ENCODE results near the gene ADD3.
"Not testable (repeated sequence)": the region's sequence is repeated elsewhere in the genome, so short reads cannot be mapped to it uniquely, and the experiment has no call there.

The ADD3 gene

DNA sequence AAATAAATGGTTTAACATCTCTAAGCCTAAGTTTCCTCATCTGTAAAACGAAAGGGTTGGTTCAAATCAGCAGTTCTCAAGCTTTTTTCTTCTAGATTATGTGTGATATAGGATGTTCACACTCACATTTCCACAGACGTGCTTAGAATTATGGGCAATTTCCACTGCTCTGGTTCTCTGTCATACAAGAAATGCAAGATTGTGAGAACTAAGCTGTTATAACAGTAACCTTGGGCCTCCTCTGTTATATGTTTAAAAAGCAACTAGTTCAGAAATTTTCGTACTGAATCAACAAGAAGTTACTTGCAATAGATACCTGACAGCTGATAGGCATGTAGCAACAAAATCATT lies 33.7 kb downstream of the ADD3 start:
- DNase-seq (ENCODE audit: low read depth in 2 of 2): no peak
- no peak overlapping the region for H3K4me3 ChIP-seq (replicated peaks in 1 of 2; ENCODE audit: low read depth in 2 of 2, low read length in 2 of 2)
- TF ChIP-seq CTCF (IDR thresholded peaks at IDR 0.05; ENCODE audit: low read depth, low read length): no peak

DNA sequence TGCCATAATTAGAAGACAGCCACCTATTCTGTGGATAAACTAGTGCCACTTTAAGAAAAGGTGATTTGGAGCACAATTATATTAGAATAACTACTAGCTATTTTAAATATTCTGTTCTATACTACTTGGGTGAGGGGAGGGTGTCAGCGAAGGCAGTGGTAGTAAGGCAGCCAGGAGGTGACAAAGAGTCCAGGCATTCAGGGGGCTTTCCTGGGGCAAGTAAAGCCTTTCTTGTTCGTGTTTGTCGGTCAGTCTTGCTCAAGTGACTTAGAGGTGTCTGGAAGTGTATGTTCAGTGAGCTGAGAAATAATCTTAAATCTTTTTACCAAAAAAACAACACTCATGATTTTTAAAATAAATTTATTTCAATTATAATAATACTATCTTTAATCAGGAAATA lies 34.4 kb downstream of the ADD3 start:
- no peak for TF ChIP-seq CTCF (IDR thresholded peaks at IDR 0.05; ENCODE audit: low read depth, low read length)
- no peak overlapping the region for H3K4me3 ChIP-seq (replicated peaks in 1 of 2; ENCODE audit: low read depth in 2 of 2, low read length in 2 of 2)
- DNase-seq (ENCODE audit: low read depth in 2 of 2): peak; percentile 45 to 73

DNA sequence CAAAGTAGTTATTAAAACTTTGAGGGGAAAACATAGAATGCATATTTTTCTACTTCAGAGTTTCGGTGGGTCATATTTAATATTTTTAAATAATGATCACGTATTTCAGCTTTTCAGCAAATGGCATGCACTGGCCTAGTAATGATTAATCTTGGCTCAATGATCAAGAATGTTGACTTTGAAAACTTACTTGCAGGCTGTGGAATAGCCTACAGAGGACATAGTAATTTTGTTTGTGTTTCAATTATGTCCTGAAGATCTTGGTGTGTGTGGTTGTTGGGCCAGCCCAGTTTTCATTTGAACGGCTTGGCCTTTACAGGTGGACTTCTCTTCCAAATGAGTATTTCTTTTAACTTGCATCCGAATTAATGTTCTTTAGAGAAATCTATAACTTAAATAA lies 35.1 kb downstream of the ADD3 start:
- H3K4me3 ChIP-seq (replicated peaks in 1 of 2; ENCODE audit: low read depth in 2 of 2, low read length in 2 of 2): no peak overlapping the region
- no peak for TF ChIP-seq CTCF (IDR thresholded peaks at IDR 0.05; ENCODE audit: low read depth, low read length)
- DNase-seq (ENCODE audit: low read depth in 2 of 2): no peak

- no peak for DNase-seq (ENCODE audit: low read depth in 2 of 2)
- no peak for TF ChIP-seq CTCF (IDR thresholded peaks at IDR 0.05; ENCODE audit: low read depth, low read length)
- H3K4me3 ChIP-seq (replicated peaks in 1 of 2; ENCODE audit: low read depth in 2 of 2, low read length in 2 of 2): no peak overlapping the region
Measured at GRCh38 chr10:110044681-110045080, 36.9 kb downstream of the ADD3 start.

DNA sequence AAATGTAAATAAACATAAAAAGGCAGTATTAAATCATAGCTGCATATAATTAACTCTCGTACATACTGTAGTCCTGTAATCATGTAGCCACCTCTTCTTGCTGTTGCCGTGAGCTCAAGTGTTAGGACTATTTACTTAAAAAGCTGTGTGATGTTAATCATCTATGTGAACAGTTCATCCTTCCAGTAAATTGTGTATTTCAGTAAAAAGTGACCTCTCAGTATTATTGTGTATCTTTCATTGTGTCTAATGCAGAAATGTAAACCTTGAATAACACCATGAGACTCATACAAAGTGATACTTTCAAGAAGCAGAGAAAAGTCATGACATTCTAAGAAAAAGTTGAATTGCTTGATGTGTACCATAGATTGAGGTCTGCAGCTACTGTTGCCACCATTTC lies 38.0 kb downstream of the ADD3 start:
- DNase-seq (ENCODE audit: low read depth in 2 of 2): no peak
- no peak for TF ChIP-seq CTCF (IDR thresholded peaks at IDR 0.05; ENCODE audit: low read depth, low read length)
- no peak overlapping the region for H3K4me3 ChIP-seq (replicated peaks in 1 of 2; ENCODE audit: low read depth in 2 of 2, low read length in 2 of 2)

- H3K4me3 ChIP-seq (replicated peaks in 1 of 2; ENCODE audit: low read depth in 2 of 2, low read length in 2 of 2); DNase-seq (ENCODE audit: low read depth in 2 of 2): not testable (repeated sequence)
Measured at GRCh38 chr10:110048145-110048544, 40.4 kb downstream of the ADD3 start.

- DNase-seq (ENCODE audit: low read depth in 2 of 2): no peak
- H3K4me3 ChIP-seq (replicated peaks in 1 of 2; ENCODE audit: low read depth in 2 of 2, low read length in 2 of 2): no peak overlapping the region
- TF ChIP-seq CTCF (IDR thresholded peaks at IDR 0.05; ENCODE audit: low read depth, low read length): no peak
Measured at GRCh38 chr10:110048781-110049180, 41.0 kb downstream of the ADD3 start.

GRCh38 chr10:110049889-110050591 lies 42.3 kb downstream of the ADD3 start:
- not testable (repeated sequence) for DNase-seq (ENCODE audit: low read depth in 2 of 2); H3K4me3 ChIP-seq (replicated peaks in 1 of 2; ENCODE audit: low read depth in 2 of 2, low read length in 2 of 2)

All from cardiac fibroblast (primary cell).